Urothelium cell line (cell line): ENCODE data around the gene CBX1.
A peak's percentile ranks its signal among the peaks of the same experiment; 100 is the strongest.

Experiments
- DNase-seq: peaks from one replicate; pipeline ENCODE4 v3.0.0; 2011; ENCODE audit warnings: low spot score, mixed read lengths
- FAIRE-seq: peaks from 2 replicates; lab custom pipeline; 2011; peaks lifted over from hg19 to GRCh38; lab: Jason Lieb, UNC

Gene CBX1

DNA sequence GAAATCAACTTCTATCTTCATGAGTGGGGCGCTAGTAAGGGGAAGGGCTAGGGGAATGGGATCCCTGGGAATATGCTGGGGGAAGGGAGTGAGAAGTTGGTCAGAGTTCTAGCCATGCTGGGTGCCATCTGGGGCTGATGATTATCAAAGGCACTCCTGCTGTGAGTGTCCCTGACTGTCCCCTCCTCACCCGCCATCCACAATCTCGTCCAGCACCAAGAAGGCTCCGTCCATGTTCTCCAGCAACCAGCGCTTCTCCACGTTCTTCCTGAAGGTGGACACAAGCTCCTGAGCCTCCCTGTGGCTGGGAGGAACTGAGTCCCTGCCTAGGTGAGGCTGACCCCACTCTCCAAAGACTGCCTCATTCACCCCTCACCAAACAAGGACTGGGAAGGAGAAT is 69.3 kb downstream of the CBX1 start:
- FAIRE-seq (no peak), DNase-seq (no peak)

DNA sequence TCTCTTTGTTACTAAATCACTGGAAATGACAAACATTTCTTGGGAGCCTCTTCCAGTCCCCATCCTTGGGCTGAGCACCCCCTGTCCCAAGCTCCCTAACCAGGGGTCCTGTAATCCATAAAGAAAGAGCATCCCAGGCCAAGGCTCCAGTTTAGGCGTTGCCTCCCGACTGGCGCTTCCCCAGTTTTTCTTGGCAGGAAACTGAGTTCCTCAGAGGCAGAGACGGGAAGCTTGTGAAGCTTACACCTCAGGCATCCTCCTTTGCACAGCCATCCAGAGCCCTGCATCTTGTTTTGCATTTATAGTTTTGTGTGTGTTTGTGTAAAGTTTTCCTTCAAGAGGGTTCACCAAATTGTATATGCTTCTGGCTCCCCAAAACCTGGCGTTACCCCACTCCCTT is 70.7 kb downstream of the CBX1 start:
- no peak for DNase-seq
- FAIRE-seq, result no peak

GRCh38 chr17:48028736-48029135 is 72.5 kb downstream of the CBX1 start:
- FAIRE-seq (no peak), DNase-seq (no peak)

GRCh38 chr17:48027322-48027981 is 73.8 kb downstream of the CBX1 start:
- DNase-seq (no peak), FAIRE-seq (no peak)

DNA sequence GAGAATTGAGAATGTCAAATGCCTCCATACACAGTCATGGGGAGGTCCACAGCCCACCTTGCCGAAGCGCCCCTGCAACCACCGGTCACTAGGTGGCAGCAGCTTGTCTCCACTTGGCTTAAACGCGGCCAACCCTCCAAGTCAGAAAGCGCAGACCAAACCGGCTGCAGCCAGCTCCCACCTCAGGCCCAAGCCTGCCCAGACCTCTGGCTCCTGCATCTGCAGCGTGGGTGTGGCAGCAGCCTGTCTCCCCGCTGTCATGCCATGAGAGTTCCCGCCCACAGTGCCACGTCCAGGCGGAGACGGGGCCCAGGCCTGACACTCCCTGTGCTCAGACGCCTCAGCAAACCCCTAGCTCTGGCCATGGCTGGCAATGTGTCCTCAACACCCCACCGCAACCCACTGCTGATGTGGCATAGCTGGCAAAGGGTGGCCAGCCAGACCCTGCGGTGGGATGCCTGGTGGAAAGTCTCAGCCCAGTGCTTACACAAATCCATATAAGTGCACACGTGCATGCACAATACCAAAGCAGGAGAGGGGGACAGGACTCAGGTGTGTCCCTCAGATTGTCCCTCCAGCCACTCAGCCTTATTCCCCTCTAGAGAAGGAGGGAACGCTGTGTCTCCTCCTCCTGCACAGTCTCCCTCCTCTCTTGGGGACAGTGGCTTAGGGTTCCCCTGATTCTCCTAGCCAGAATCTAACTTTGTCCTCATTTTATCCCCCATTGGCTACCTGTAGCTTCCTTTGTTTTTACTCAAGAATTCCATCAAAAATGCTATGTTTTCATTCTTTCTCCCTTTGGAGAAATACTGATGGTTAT is 74.6 kb downstream of the CBX1 start:
- FAIRE-seq (peak; percentile 71), DNase-seq (peak; percentile 84)

DNA sequence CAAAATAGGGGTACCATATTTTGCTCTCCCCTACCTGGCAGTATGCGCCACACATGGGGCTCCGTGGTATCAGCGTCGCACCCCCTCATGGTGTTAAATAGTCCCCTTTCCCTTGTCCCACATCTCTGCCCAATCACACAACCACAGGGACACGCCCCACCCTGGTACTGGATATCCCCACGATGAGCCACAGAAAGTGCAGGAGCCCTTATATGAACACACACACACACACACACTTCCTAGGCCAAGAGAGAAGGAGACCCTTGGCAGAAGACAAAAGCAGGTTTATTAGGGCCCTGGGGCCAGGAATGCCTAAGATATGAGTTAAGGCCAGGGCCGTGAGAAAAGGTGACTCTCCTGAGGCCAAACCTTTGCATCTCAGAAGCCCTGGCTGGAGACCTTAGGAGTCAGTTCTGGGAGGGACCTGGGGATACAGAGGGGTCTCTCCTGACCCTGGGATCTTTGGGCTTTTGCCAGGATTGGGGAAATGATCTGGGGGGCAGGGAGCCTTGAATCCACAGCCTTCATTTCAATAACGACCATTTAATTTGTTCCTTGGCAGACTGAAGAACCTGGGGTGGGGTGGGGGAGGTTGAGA is 75.3 kb downstream of the CBX1 start:
- FAIRE-seq (no peak), DNase-seq (no peak)

DNA sequence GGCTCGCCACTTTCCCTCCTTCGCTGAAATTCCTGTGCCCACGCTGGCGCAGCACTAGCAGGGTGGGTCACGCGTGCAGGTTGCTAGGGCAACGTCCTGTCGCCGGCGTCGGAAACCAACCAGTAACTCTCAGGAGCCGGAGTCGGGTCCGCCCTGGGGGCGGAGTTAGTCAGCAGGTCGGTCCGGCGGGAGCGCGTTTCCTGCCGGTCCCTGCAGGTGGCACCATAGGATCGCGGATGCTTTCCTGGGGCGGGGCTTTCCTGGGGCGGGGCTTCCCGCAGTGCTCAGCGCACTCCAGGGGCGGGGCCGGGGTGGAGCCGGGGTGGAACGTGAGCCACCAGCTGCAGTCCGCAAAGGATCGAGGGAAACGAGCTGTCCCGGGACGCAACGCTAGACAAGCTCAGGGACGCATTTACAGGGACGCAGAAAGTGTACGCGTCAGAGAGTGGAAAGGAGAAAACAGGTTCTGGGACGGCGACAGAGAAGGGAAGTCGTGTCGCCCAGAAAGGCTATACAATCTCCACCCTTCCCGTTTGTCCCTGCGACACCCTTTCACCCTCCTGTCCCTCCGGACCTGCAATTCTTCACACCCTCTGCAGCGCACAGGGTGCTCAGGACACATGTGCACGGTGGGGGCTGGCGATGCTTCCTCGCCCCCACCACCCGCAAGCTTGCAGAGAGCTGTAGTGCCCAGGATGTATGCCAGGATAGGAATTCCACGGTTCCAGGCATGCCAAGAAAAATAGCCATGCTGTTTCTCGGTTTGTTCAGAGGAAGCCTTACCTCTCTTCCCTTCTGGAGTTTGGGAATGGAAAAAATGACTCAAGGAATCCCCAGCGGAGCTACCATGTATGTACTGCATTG is 76.0 kb downstream of the CBX1 start:
- DNase-seq, result peak; percentile 97
- peak; percentile 79 for FAIRE-seq

- no peak for FAIRE-seq
- DNase-seq, result peak; percentile 59
Observed at GRCh38 chr17:48024149-48025039, 76.9 kb downstream of the CBX1 start.

- DNase-seq (peak; percentile 87), FAIRE-seq (no peak)
Observed at GRCh38 chr17:48023400-48024148, 77.7 kb downstream of the CBX1 start.

DNA sequence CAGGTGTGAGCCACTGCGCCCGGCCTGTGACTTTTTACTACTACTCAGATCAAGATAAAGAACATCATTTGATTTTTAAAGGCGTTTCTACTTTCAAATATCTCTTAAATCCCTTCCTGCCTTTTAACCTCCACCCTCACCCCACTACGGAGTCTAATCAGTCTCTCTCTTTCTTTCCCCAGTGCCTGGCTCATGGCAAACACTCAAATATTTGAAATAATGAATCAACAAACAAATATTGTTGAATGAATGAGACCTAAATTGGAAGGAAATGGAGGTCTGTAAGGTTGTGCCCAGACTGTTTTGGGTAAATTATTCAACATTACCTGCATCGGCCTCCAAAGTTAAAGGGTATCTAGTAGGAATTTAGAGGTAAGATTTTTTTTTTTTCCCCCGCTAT is 78.4 kb downstream of the CBX1 start:
- no peak for FAIRE-seq
- DNase-seq, result no peak

DNA sequence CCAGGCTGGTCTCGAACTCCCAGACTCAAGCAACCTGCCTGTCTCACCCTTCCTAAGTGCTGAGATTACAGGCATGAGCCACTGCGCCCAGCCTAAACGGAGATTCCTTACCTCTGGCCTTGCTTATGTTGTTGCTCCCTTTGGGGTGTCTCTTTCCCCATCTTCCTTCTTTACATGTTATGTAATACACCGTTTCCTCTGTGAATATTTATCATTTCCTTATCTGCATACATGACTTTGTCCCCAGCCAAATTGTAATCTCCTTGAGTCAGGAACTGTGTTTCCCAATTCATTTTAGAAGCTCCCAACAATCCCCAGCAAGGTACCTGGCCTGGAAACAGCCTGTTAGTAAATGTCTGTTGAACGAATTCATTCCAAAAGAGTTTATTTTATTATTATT is 79.3 kb downstream of the CBX1 start:
- DNase-seq (no peak), FAIRE-seq (no peak)
